GM19193 (cell line): ENCODE data around the gene DUSP16.

Experiments
- POLR2A ChIP-seq: IDR thresholded peaks from 4 replicates; pipeline ENCODE4 v1.6.1; 2011; ENCODE audit not compliant: insufficient read depth, insufficient read length; ENCODE audit errors: extremely low read depth

The DUSP16 gene

GRCh38 chr12:12451098-12451497, 111.6 kb downstream of the DUSP16 start:
- TF ChIP-seq POLR2A, result no peak

GRCh38 chr12:12450043-12450471, 112.6 kb downstream of the DUSP16 start:
- TF ChIP-seq POLR2A, result no peak

- TF ChIP-seq POLR2A, result no peak
These were observed 113.1 kb downstream of the DUSP16 start for GRCh38 chr12:12449533-12450025.

GRCh38 chr12:12447837-12448236, 114.8 kb downstream of the DUSP16 start:
- TF ChIP-seq POLR2A, result no peak

- TF ChIP-seq POLR2A, result no peak
These were observed 115.4 kb downstream of the DUSP16 start for GRCh38 chr12:12447236-12447635.

GRCh38 chr12:12446786-12447185, 115.9 kb downstream of the DUSP16 start:
- no peak for TF ChIP-seq POLR2A

- no peak for TF ChIP-seq POLR2A
These were observed 116.8 kb downstream of the DUSP16 start for GRCh38 chr12:12445882-12446181.

DNA sequence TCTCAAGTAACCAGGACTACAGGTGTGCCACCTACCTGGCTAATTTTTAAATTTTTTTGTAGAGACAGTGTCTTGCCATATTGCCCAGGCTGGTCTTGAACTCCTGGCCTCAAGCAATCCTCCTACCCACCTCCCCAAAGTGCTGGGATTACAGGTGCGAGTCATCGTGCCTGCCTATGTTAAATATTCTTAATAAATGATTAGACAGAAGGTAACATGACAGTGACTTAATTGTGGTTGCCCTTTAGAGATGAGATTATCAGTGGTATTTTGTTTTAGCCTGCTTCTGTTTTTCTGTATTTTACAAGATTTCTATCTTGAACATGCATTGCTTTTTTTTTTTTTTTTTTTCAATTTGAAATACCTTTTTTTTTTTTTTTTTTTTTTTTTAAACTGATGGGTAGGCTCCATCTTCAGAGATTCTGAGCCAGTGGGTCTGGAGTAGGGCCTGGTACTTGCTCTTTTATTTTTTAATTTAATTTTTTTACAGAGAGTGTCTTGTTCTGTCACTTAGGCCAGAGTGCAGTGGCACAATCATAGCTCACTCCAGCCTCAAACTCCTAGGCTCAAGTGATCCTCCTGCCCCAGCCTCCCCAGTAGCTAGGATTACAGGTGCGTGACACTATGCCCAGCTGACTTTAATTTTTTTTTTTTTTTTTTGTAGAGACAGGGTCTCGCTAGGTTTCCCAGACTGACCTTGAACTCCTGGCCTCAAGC, 117.3 kb downstream of the DUSP16 start:
- TF ChIP-seq POLR2A, result no peak

DNA sequence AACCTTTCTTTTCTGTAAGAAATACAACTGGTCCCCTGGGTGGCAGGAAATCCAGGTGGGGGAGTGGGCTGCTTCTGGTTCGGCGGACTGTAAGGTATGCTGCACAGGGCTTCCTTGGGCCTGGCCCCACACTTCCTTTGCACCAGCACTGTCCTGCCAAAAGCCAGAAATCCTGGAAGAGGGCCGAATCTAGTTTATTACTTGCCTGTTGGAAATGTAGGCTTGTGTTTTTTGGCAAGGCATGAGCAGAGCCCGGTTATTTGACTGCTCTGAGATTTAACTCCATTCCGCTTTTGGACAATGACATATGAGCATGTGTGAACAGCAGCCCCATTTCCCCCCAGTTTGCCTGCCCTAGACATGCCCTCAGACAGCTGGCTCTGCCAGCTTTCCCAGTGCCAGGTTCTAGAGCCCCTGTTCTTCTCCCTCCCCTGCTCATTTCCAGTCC, 119.2 kb downstream of the DUSP16 start:
- no peak for TF ChIP-seq POLR2A

DNA sequence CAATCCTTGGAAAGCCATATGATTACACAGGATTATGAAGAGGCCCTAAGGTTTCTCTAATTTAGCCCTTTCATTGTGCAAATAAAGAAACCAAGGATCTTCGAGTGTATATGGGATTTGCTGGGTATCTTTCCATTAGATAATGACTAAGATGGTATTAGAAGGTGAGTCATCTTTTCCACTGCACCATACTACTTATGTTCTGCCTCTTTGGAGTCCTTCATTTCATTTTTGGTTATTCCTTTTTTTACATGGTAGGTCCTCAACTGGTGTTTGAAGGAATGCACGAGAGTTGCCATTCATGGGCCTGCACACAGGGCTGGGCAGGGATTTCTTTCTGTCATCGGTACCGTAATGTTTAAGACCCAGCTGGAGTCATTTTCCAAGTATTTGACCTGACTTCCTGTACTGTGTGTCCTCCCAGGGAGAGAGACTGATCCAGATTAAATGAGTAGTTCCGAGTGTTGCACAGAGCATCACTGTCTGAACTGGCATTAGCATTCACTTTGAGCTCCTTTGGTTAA, 120.1 kb downstream of the DUSP16 start:
- TF ChIP-seq POLR2A, result no peak

DNA sequence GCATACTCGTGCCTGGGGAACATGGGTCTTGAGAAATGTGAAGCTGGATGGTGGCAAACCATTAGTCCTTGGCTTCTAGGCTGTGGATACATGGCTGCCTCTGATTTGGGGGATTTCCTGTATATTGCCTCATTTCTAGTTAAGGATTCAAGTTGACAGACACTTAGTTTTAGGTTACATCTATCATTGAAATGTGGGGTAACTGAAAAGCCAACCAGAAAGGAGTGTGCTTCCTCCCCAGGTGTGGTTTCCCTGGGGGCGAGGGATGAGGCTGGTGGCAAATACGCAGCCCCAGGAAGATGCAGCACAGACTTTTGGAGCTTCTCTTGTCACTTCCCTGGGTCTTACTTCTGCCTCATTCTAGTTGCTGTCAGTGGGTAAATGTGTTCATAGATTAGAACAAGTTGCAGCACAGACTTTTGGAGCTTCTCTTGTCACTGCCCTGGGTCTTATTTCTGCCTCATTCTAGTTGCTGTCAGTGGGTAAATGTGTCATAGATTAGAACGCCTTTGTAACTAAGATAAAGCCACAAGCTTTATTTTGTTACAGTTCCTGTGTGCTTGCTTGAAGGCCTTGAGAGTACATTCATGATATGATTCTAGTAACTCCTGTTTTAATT, 120.7 kb downstream of the DUSP16 start:
- TF ChIP-seq POLR2A, result no peak

DNA sequence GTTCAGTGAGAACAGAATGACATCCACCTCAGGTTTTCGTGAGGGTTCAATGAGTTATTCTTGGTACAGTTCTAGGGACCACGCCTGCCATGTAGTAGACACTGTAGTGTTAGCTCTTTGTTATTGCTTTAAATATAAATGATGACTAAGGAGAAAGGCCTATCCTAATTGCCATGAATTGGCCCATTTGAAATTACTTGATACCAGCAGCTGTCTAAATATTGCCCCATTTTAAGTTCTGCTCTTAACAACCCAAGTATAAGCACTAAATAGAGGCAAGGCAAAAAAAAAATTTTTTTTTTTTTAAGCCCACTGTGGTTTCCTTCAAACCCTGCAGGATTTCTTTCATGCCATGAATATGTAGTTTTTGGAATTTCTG, 121.2 kb downstream of the DUSP16 start:
- TF ChIP-seq POLR2A, result no peak

GRCh38 chr12:12440784-12441428, 121.8 kb downstream of the DUSP16 start:
- no peak for TF ChIP-seq POLR2A

- TF ChIP-seq POLR2A, result no peak
These were observed 123.0 kb downstream of the DUSP16 start for GRCh38 chr12:12439636-12440035.

GRCh38 chr12:12436831-12437345, 125.8 kb downstream of the DUSP16 start:
- no peak for TF ChIP-seq POLR2A
